ENCODE results near the gene CLEC2L.

CLEC2L gene

GRCh38 chr7:139576179-139576973, 52.9 kb downstream of the CLEC2L start:
- DNase-seq: no peak

- DNase-seq: no peak
These were observed 57.0 kb downstream of the CLEC2L start for GRCh38 chr7:139580435-139580834.

- DNase-seq: no peak
These were observed 58.7 kb downstream of the CLEC2L start for GRCh38 chr7:139582130-139582650.

DNA sequence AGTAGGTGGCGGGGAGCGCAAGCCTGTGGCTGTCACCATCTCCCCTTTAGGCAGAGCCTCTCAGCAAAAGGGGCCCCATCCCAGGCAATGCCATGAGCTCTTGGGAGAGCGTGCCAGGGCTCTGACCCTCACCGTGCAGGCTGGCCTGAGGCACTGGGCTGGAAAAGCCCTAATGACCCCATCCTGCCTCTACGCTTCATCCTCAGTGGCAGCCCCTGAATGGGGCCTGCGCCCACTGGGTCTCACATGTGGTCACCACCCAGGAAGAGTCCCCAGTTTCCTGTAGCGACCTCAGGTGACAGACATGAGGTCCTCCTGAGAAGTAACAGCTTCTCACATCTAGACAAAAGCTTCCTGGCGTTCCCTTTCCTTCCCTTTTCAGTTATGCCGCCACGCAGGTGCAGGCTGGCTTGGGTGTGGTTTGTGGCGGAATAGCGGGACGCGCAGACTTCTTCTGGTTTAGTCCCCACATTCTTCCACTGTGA, 59.2 kb downstream of the CLEC2L start:
- DNase-seq: no peak

- DNase-seq: no peak
These were observed 60.5 kb downstream of the CLEC2L start for GRCh38 chr7:139583826-139584553.

- no peak for DNase-seq
These were observed 61.6 kb downstream of the CLEC2L start for GRCh38 chr7:139585042-139585441.

GRCh38 chr7:139586286-139586685, 62.8 kb downstream of the CLEC2L start:
- DNase-seq: no peak

DNA sequence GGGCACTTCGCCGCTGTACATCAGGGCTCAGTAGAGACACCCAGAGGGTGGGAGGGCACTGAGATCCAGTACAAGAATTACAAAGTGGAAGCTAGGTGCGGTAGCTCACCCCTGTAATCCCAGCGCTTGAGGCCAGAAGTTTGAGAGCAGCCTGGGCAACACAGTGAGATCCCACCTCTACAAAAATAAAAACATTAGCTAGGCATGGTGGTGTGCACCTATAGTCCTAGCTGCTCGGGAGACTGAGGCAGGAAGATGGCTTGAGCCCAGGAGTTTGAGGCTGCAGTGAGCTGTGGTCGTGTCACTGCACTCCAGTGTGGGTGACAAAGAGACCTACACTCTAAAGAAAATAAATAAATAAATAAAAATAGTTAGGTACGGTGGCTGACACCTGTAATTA, 64.0 kb downstream of the CLEC2L start:
- DNase-seq: no peak

- DNase-seq: no peak
These were observed 65.1 kb downstream of the CLEC2L start for GRCh38 chr7:139588632-139589031.

GRCh38 chr7:139589474-139589873, 66.0 kb downstream of the CLEC2L start:
- no peak for DNase-seq

DNA sequence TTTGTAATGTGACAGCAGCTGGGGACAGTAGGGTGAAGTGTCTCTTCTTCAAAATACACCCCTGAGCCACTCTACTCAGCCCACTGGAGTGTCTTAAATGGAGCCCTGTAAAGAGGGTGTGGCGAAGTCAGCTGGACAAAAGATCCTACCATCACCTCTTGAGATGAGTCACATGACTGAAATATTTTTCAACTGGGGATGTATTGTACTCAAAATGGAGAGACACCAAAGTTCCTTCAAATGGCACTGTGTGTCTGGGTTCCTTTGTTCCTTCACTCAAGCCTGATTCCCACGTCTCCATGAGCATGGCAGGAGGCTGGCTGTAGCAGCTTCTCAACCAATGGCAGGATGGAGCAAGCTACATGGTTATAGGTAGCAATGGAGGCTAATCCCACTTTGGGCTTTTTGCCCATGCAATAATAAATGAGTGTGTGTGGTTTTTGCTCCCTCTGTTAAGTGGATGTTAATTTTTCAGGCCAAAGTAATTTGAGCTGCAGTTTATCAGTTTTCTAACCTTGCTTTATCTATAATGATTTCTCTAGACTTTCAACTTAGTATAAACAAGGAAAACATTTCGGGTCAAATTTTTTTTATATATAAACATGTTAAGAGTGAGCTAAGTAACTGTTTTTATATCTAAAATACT, 68.2 kb downstream of the CLEC2L start:
- DNase-seq: no peak

DNA sequence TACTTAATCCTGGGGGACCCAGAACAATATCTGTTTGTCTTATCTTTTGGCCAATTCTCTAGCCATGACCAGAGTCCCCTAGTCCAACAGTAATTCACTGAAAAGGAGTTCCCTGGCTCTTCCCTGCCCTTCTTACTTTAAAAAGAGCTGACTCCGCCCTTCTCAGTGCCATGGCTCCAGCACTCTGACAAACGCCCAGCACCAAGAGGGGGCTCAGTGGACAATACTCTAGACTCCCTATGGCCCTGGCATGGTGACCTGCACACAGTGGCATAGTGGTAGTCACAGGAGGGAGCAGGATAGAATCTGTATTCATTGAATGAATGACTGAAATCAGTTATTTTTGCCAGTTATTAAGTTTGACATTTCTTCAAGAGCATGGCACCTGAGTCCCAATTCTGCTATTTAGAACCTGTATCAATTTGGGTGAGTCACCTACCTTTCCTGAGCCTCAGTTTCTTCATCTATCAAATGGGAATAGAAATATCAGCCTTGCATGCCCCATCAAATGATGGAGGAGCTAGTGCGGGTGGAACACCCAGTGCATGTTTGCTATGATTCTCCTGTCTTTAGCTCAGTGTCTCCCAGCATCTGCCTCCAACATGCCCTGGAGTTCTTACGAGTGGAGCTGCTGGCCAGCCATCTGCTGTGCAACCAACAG, 69.4 kb downstream of the CLEC2L start:
- no peak for DNase-seq

GRCh38 chr7:139594090-139594489, 70.6 kb downstream of the CLEC2L start:
- no peak for DNase-seq
